ENCODE measurements around the gene FBN1.

Gene FBN1

GRCh38 chr15:48619446-48619845, 26.1 kb downstream of the FBN1 start:
- no peaks in the 10 kb centered on the region for H3K36me3 Mint-ChIP-seq (ENCODE audit: low read depth)
- no peak overlapping the region for H3K4me3 Mint-ChIP-seq
- H3K9me3 Mint-ChIP-seq = no peaks in the 10 kb centered on the region
- no peak for DNase-seq
- H3K27me3 Mint-ChIP-seq = peaks cover 3% of the 10 kb centered on the region
- H3K4me1 Mint-ChIP-seq (ENCODE audit: low read depth) = no peaks in the 10 kb centered on the region
- no peak overlapping the region for H3K27ac Mint-ChIP-seq

DNA sequence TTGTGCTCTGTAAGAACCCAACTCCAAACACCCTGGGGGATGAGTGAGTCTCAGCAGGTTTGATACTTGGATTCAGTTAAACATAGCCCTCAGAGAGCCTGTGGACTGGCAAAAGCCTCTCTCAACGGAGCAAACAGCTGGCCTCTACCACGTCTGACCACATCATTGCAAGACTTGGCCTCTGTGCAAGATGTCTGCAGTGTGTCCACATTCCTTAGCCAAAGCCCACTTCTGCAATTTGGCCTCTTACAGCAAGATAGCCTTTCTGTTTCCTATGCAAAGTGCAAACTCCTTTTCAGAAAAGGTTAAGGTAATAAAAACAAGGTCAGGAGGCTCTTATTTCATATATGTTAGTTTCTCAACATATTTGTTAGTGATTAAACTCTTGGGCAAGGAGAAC, 27.9 kb downstream of the FBN1 start:
- Mint-ChIP-seq H3K9me3 (no peaks in the 10 kb centered on the region), H3K27ac (no peak overlapping the region), H3K4me3 (no peak overlapping the region), H3K4me1 (ENCODE audit: low read depth) (no peaks in the 10 kb centered on the region), H3K36me3 (ENCODE audit: low read depth) (no peaks in the 10 kb centered on the region), H3K27me3 (no peaks in the 10 kb centered on the region)
- no peak for DNase-seq

- Mint-ChIP-seq H3K27me3 (no peaks in the 10 kb centered on the region), H3K27ac (no peak overlapping the region), H3K4me3 (no peak overlapping the region), H3K9me3 (no peaks in the 10 kb centered on the region), H3K36me3 (ENCODE audit: low read depth) (no peaks in the 10 kb centered on the region), H3K4me1 (ENCODE audit: low read depth) (no peaks in the 10 kb centered on the region)
- no peak for DNase-seq
These were observed 29.3 kb downstream of the FBN1 start for GRCh38 chr15:48616216-48616615.

GRCh38 chr15:48614051-48614450, 31.5 kb downstream of the FBN1 start:
- DNase-seq = no peak
- Mint-ChIP-seq H3K27me3 (no peaks in the 10 kb centered on the region), H3K4me1 (ENCODE audit: low read depth) (no peaks in the 10 kb centered on the region), H3K9me3 (no peaks in the 10 kb centered on the region), H3K36me3 (ENCODE audit: low read depth) (no peaks in the 10 kb centered on the region), H3K4me3 (no peak overlapping the region), H3K27ac (no peak overlapping the region)

DNA sequence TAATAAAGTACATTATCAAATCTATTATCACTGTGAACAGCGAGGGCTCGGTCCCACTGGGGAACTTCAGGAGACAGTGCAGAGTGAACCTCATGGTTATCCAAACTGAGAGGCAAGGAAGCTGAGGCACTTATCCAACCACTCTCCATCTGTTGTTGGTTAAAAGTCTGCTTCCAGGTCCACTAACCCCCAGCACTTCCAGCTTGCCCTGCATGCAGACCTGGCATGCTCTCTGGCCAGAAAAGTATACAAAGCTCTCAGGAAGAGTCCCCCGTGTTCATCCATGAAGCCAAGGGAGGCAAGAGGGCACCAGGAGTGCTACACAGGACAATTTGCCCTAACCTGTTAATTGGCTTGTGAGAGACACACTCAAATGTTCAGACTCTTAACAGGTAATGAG, 36.0 kb downstream of the FBN1 start:
- H3K27me3 Mint-ChIP-seq = no peaks in the 10 kb centered on the region
- DNase-seq = no peak
- no peaks in the 10 kb centered on the region for H3K4me1 Mint-ChIP-seq (ENCODE audit: low read depth)
- H3K4me3 Mint-ChIP-seq = no peak overlapping the region
- no peaks in the 10 kb centered on the region for H3K9me3 Mint-ChIP-seq
- no peaks in the 10 kb centered on the region for H3K36me3 Mint-ChIP-seq (ENCODE audit: low read depth)
- no peak overlapping the region for H3K27ac Mint-ChIP-seq

GRCh38 chr15:48607846-48608245, 37.7 kb downstream of the FBN1 start:
- Mint-ChIP-seq H3K4me1 (ENCODE audit: low read depth) (no peaks in the 10 kb centered on the region), H3K4me3 (no peak overlapping the region)
- no peak for DNase-seq

DNA sequence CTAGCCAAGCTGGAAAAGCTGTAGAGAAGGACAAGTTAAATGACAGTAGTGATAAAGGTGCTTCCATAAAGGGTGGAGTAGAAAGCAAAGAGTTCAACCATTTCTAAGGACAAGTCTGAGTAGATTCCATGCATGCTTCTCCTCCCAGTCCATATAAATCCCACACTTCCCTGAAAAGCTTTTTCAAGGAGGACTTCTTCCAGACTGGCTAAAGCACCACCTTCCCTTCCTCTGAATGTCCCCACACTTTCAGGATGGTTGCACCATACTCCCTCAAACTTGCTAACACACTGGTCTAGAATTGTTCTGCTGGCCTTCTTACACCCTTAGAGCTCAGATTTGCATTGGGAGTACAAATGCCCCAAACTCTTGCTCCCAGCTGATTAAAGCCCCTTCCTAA, 40.9 kb downstream of the FBN1 start:
- H3K27ac Mint-ChIP-seq = no peak overlapping the region
- no peaks in the 10 kb centered on the region for H3K36me3 Mint-ChIP-seq (ENCODE audit: low read depth)
- H3K4me1 Mint-ChIP-seq (ENCODE audit: low read depth) = no peaks in the 10 kb centered on the region
- H3K27me3 Mint-ChIP-seq = no peaks in the 10 kb centered on the region
- no peak overlapping the region for H3K4me3 Mint-ChIP-seq
- no peak for DNase-seq
- H3K9me3 Mint-ChIP-seq = no peaks in the 10 kb centered on the region

More at GRCh38 chr15:48607846-48608245, 37.7 kb downstream of the FBN1 start:
- H3K27me3 Mint-ChIP-seq = no peaks in the 10 kb centered on the region
- H3K27ac Mint-ChIP-seq = no peak overlapping the region
- no peaks in the 10 kb centered on the region for H3K36me3 Mint-ChIP-seq (ENCODE audit: low read depth)
- no peaks in the 10 kb centered on the region for H3K9me3 Mint-ChIP-seq

- no peaks in the 10 kb centered on the region for H3K36me3 Mint-ChIP-seq (ENCODE audit: low read depth)
- no peak for DNase-seq
- no peak overlapping the region for H3K27ac Mint-ChIP-seq
- H3K27me3 Mint-ChIP-seq = no peaks in the 10 kb centered on the region
- no peak overlapping the region for H3K4me3 Mint-ChIP-seq
- H3K4me1 Mint-ChIP-seq (ENCODE audit: low read depth) = no peaks in the 10 kb centered on the region
- H3K9me3 Mint-ChIP-seq = no peaks in the 10 kb centered on the region
These were observed 41.6 kb downstream of the FBN1 start for GRCh38 chr15:48603922-48604321.

GRCh38 chr15:48603123-48603500, 42.4 kb downstream of the FBN1 start:
- H3K27ac Mint-ChIP-seq = no peak overlapping the region
- no peaks in the 10 kb centered on the region for H3K27me3 Mint-ChIP-seq
- no peak for DNase-seq
- no peak overlapping the region for H3K4me3 Mint-ChIP-seq
- H3K9me3 Mint-ChIP-seq = no peaks in the 10 kb centered on the region
- no peaks in the 10 kb centered on the region for H3K36me3 Mint-ChIP-seq (ENCODE audit: low read depth)
- no peaks in the 10 kb centered on the region for H3K4me1 Mint-ChIP-seq (ENCODE audit: low read depth)

DNA sequence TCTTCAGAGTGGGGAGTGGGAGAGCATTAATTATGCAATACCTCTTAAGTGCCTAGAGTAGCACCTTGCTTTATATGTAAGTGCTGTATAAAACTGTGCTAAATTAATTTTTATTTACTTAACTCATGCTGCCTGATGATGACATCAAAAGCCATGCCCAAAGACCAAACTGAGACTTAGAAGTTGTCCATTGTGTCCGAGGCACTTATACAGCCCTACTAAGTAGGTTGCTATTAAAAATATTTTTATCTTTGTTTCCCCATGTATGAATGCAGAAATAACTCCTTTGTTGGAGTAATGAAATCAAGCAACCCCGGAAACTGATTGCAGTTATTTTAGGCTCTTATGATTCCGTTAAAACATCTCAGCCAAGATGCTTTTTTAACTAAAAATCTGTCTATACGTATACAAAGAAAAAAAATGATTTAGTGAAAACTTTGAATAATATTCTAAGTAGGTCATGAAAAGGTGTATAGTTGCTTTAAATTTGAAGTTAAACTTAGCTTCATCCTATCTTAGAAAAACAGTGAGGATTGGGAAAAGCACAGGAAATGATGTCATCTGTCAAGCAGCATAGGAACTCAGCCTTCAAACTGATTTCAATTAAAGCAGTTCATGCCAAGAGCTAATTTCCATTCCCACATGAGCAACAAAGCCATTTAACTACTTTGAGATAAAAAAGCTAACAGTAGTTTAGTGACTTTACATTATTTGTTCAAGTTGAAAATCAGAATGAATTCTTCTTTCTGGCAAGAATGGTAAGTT, 43.0 kb downstream of the FBN1 start:
- H3K4me3 Mint-ChIP-seq = no peak overlapping the region
- no peaks in the 10 kb centered on the region for H3K27me3 Mint-ChIP-seq
- no peaks in the 10 kb centered on the region for H3K9me3 Mint-ChIP-seq
- DNase-seq = no peak
- H3K4me1 Mint-ChIP-seq (ENCODE audit: low read depth) = no peaks in the 10 kb centered on the region
- no peaks in the 10 kb centered on the region for H3K36me3 Mint-ChIP-seq (ENCODE audit: low read depth)
- H3K27ac Mint-ChIP-seq = no peak overlapping the region

DNA sequence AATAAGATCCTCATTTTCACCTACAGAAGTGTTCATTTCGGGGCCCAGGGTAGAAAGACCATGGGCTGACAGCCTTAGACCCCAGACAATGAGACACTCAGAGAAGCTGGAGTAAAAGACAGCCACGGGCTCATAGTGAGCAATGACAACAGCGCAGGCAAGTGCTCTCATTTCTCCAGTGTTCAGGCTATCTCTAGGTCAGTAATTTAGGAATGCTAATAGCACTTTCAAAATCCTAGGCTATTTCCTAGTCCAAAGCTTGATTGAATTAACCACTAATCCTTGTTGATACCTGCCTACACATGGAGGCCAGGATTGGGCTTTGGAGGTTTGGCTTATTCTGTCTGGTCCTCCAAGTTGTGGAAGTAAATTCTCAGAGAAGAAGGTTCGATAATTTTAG, 44.4 kb downstream of the FBN1 start:
- DNase-seq = no peak
- no peaks in the 10 kb centered on the region for H3K9me3 Mint-ChIP-seq

GRCh38 chr15:48596841-48597240, 48.7 kb downstream of the FBN1 start:
- Mint-ChIP-seq H3K27me3 (no peaks in the 10 kb centered on the region), H3K36me3 (ENCODE audit: low read depth) (no peaks in the 10 kb centered on the region), H3K9me3 (no peaks in the 10 kb centered on the region), H3K4me1 (ENCODE audit: low read depth) (no peaks in the 10 kb centered on the region), H3K27ac (no peak overlapping the region), H3K4me3 (no peak overlapping the region)
- DNase-seq = no peak

More for the DNA sequence above, 44.4 kb downstream of the FBN1 start:
- H3K4me1 Mint-ChIP-seq (ENCODE audit: low read depth) = no peaks in the 10 kb centered on the region
- H3K36me3 Mint-ChIP-seq (ENCODE audit: low read depth) = no peaks in the 10 kb centered on the region
- H3K4me3 Mint-ChIP-seq = no peak overlapping the region
- H3K27ac Mint-ChIP-seq = no peak overlapping the region
- no peaks in the 10 kb centered on the region for H3K27me3 Mint-ChIP-seq

- no peak overlapping the region for H3K27ac Mint-ChIP-seq
- H3K9me3 Mint-ChIP-seq = no peaks in the 10 kb centered on the region
- no peaks in the 10 kb centered on the region for H3K36me3 Mint-ChIP-seq (ENCODE audit: low read depth)
- no peaks in the 10 kb centered on the region for H3K4me1 Mint-ChIP-seq (ENCODE audit: low read depth)
- no peaks in the 10 kb centered on the region for H3K27me3 Mint-ChIP-seq
- no peak overlapping the region for H3K4me3 Mint-ChIP-seq
- no peak for DNase-seq
These were observed 49.1 kb downstream of the FBN1 start for GRCh38 chr15:48596415-48596814.

DNA sequence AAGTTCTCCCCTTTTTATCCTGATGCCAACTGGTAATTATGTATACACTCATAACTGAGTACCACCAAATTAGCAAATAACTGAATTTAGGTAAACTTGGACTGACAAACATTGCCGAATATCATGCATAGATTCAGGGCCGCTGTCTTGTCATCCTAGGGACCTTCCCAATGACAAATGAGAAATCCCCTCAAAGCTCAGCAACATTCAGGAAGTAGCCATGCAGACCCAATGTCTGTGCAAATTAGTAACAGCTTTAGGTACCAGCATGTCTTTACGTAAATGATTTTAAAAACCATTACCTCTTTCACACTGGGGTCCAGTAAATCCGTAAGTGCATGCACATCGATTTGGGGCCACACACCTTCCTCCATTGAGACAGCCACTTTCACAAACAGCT, 49.5 kb downstream of the FBN1 start:
- H3K27me3 Mint-ChIP-seq = no peaks in the 10 kb centered on the region
- DNase-seq = no peak
- H3K36me3 Mint-ChIP-seq (ENCODE audit: low read depth) = no peaks in the 10 kb centered on the region
- H3K4me1 Mint-ChIP-seq (ENCODE audit: low read depth) = no peaks in the 10 kb centered on the region
- no peak overlapping the region for H3K27ac Mint-ChIP-seq
- no peak overlapping the region for H3K4me3 Mint-ChIP-seq
- H3K9me3 Mint-ChIP-seq = no peaks in the 10 kb centered on the region

DNA sequence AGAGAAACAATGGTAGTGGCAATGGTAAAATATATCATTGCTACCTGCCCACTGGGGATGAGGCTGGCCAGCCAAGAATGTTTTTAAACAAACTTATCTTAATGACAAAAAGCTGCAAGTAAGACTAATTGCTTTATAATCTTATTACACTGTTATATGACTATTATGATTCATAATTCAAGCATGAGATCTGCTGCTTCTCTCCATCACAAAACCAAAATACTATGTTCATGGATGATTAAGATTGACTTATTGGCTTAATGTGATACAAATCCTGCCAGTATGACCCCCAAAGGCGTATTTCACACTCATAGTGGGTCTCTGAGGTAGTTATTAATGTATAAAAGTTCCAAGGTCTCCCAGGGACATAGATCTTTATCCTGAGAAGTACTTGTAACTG, 52.6 kb downstream of the FBN1 start:
- Mint-ChIP-seq H3K9me3 (no peaks in the 10 kb centered on the region), H3K27ac (no peak overlapping the region), H3K36me3 (ENCODE audit: low read depth) (no peaks in the 10 kb centered on the region), H3K27me3 (no peaks in the 10 kb centered on the region), H3K4me3 (no peak overlapping the region), H3K4me1 (ENCODE audit: low read depth) (no peaks in the 10 kb centered on the region)
- DNase-seq = no peak

- H3K36me3 Mint-ChIP-seq (ENCODE audit: low read depth) = no peaks in the 10 kb centered on the region
- no peaks in the 10 kb centered on the region for H3K4me1 Mint-ChIP-seq (ENCODE audit: low read depth)
- H3K27ac Mint-ChIP-seq = no peak overlapping the region
- no peaks in the 10 kb centered on the region for H3K27me3 Mint-ChIP-seq
- H3K4me3 Mint-ChIP-seq = no peak overlapping the region
- H3K9me3 Mint-ChIP-seq = no peaks in the 10 kb centered on the region
- DNase-seq = no peak
These were observed 53.2 kb downstream of the FBN1 start for GRCh38 chr15:48592221-48592731.
